Measurements from ENCODE around the gene MTMR3. TPM values are rescaled to one million over a fixed set of nuclear protein-coding genes. Genes with fewer than 3 reads are reported as not detected.

The MTMR3 gene
- polyA plus RNA-seq, 1 experiment, result 32.8 TPM

GRCh38 chr22:30015229-30015797 lies 132.3 kb downstream of the MTMR3 start:
- Histone ChIP-seq H3K4me3 (ENCODE audit: low read depth, low read length) (no peak overlapping the region), H3K27me3 (ENCODE audit: control insufficient read depth, insufficient read depth, low read length) (no peaks in the 10 kb centered on the region), H3K36me3 (ENCODE audit: control insufficient read depth, insufficient read depth, low read length) (peaks cover 11% of the 10 kb centered on the region)
- DNase-seq (ENCODE audit: low read depth), result peak; percentile 32
- POLR2A ChIA-PET, result no interaction called here
- CTCF ChIA-PET, result interaction anchor here (0.6 to 3.3 kb wide), 5 partner anchors 10 to 389 kb away, joined by 3 to 25 read pairs (median 4); no protein-coding TSS in a partner anchor
- TF ChIP-seq, protein P1, sequence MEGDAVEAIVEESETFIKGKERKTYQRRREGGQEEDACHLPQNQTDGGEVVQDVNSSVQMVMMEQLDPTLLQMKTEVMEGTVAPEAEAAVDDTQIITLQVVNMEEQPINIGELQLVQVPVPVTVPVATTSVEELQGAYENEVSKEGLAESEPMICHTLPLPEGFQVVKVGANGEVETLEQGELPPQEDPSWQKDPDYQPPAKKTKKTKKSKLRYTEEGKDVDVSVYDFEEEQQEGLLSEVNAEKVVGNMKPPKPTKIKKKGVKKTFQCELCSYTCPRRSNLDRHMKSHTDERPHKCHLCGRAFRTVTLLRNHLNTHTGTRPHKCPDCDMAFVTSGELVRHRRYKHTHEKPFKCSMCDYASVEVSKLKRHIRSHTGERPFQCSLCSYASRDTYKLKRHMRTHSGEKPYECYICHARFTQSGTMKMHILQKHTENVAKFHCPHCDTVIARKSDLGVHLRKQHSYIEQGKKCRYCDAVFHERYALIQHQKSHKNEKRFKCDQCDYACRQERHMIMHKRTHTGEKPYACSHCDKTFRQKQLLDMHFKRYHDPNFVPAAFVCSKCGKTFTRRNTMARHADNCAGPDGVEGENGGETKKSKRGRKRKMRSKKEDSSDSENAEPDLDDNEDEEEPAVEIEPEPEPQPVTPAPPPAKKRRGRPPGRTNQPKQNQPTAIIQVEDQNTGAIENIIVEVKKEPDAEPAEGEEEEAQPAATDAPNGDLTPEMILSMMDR (IDR thresholded peaks at IDR 0.05; ENCODE audit: insufficient read depth, low read depth, low read length), result no peak

DNA sequence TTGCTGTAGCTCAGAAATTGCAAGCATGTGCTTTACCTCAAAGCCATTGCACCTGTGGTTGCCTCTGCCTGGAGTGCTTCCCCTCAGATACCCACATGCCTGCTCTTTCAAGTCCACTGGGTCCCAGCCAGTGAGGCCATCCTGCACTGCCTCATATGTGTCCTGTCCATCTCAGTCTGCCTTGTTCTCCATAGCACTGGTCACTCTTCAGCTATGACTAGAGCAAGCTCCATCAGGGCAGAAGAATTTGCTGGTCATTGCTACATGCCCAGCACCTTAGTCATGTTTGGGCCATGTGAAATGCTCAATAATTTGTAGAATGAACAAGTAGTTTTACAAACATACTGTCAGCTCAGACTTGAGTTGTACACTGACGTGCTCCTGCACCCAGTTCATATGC lies 132.9 kb downstream of the MTMR3 start:
- Histone ChIP-seq H3K36me3 (ENCODE audit: control insufficient read depth, insufficient read depth, low read length) (peaks cover 16% of the 10 kb centered on the region), H3K27me3 (ENCODE audit: control insufficient read depth, insufficient read depth, low read length) (no peaks in the 10 kb centered on the region), H3K4me3 (ENCODE audit: low read depth, low read length) (no peak overlapping the region)
- ChIA-PET POLR2A (no interaction called here), CTCF (interaction anchor here (0.6 to 3.3 kb wide), 8 partner anchors 11 to 389 kb away, joined by 3 to 25 read pairs (median 3); no protein-coding TSS in a partner anchor)
- TF ChIP-seq, protein P1 (IDR thresholded peaks at IDR 0.05; ENCODE audit: insufficient read depth, low read depth, low read length), result no peak
- peak; percentile 55 for DNase-seq (ENCODE audit: low read depth)

DNA sequence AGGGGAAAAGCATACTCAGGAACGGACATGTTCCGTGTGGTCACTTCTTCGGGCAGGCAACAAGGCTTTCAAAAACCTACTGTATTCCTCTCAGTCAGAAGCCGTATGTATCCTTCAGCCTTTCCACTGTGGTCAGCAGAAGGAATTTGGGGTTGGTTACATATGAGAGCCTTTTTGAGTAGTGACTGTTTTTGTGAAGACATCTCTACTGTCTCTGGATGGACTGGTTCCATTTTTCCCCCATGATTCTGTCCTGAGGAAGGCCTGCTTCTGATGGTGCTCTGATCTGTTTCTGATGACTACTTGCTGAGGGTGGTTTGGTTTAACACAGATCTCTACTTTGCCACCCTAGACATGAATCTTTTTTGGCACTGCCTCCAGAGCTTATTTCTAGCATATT lies 133.6 kb downstream of the MTMR3 start:
- H3K27me3 ChIP-seq (ENCODE audit: control insufficient read depth, insufficient read depth, low read length), result no peaks in the 10 kb centered on the region
- no peak for DNase-seq (ENCODE audit: low read depth)
- no peak overlapping the region for H3K4me3 ChIP-seq (ENCODE audit: low read depth, low read length)
- ChIA-PET POLR2A (no interaction called here), CTCF (interaction anchor here (1.0 to 3.3 kb wide), 8 partner anchors 9 to 390 kb away, joined by 3 to 25 read pairs (median 4); no protein-coding TSS in a partner anchor)
- peaks cover 20% of the 10 kb centered on the region for H3K36me3 ChIP-seq (ENCODE audit: control insufficient read depth, insufficient read depth, low read length)
- TF ChIP-seq, protein P1 (IDR thresholded peaks at IDR 0.05; ENCODE audit: insufficient read depth, low read depth, low read length), result no peak

- DNase-seq (ENCODE audit: low read depth), result peak; percentile 31
- Histone ChIP-seq H3K4me3 (ENCODE audit: low read depth, low read length) (no peak overlapping the region), H3K36me3 (ENCODE audit: control insufficient read depth, insufficient read depth, low read length) (peaks cover 26% of the 10 kb centered on the region), H3K27me3 (ENCODE audit: control insufficient read depth, insufficient read depth, low read length) (no peaks in the 10 kb centered on the region)
- ChIA-PET CTCF (interaction anchor here (0.8 to 3.3 kb wide), 8 partner anchors 10 to 391 kb away, joined by 3 to 11 read pairs (median 4); no protein-coding TSS in a partner anchor), POLR2A (interaction anchor here (0.5 kb wide), 1 partner anchor 72 kb away, joined by 3 read pairs; no protein-coding TSS in a partner anchor)
- TF ChIP-seq, protein P1 (IDR thresholded peaks at IDR 0.05; ENCODE audit: insufficient read depth, low read depth, low read length), result no peak
Measured at GRCh38 chr22:30017375-30018223, 134.6 kb downstream of the MTMR3 start.

DNA sequence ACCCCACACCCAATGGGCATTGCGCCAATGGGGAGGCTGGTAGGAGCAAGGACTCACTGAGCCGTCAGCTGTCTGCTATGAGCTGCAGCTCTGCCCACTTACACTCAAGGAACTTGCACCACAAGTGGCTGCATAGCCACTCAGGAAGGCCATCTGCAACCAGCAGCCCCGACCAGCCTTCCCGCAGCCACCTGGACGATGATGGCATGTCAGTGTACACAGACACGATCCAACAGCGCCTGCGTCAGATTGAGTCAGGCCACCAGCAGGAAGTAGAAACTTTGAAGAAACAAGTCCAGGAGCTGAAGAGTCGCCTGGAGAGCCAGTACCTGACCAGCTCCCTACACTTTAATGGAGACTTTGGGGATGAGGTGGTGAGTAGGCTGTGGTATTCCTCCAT lies 137.5 kb downstream of the MTMR3 start:
- ChIA-PET POLR2A (no interaction called here), CTCF (interaction anchor here (1.1 kb wide), 1 partner anchor 9 kb away, joined by 3 read pairs; no protein-coding TSS in a partner anchor)
- no peak for DNase-seq (ENCODE audit: low read depth)
- TF ChIP-seq, protein P1 (IDR thresholded peaks at IDR 0.05; ENCODE audit: insufficient read depth, low read depth, low read length), result no peak
- no peaks in the 10 kb centered on the region for H3K27me3 ChIP-seq (ENCODE audit: control insufficient read depth, insufficient read depth, low read length)
- H3K36me3 ChIP-seq (ENCODE audit: control insufficient read depth, insufficient read depth, low read length), result peaks cover 39% of the 10 kb centered on the region
- H3K4me3 ChIP-seq (ENCODE audit: low read depth, low read length), result no peak overlapping the region

All from BJ (cell line).